GM18909 (cell line): ENCODE data around the gene TRIM45.
"Not testable (repeated sequence)": the region's sequence is repeated elsewhere in the genome, so short reads cannot be mapped to it uniquely, and the experiment has no call there.

Source experiments
- ATAC-seq: cut with Tn5 transposase; IDR thresholded peaks from one replicate; pipeline ENCODE4 v1.9.1; 2021; ENCODE audit warnings: mild to moderate bottlenecking; ENCODE audit not compliant: unreplicated experiment, poor library complexity

The TRIM45 gene

GRCh38 chr1:117136749-117137148 is 15.2 kb upstream of the TRIM45 start:
- no peak for ATAC-seq

DNA sequence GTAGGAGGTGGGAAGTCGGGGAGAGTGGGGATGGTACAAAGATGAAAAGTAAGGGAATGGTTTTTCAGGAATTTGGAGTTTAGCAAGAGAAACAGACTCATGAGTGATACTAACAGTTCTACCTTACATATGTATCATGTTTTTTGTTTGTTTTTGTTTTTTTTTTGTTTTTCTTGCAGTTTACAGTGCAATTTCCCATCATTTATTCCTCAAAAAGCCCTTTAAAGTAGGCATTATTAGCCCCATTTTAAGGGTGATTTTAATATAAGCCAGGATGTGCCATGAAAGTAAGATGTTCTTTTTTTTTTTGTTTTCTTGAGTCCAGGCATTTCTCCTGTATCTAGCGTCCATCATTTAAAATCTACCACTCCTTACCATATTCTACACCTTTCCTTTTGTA is 13.8 kb upstream of the TRIM45 start:
- no peak for ATAC-seq

GRCh38 chr1:117130526-117130925 is 9.0 kb upstream of the TRIM45 start:
- ATAC-seq, result no peak

- no peak for ATAC-seq
Measured at GRCh38 chr1:117128323-117129079, 7.0 kb upstream of the TRIM45 start.

DNA sequence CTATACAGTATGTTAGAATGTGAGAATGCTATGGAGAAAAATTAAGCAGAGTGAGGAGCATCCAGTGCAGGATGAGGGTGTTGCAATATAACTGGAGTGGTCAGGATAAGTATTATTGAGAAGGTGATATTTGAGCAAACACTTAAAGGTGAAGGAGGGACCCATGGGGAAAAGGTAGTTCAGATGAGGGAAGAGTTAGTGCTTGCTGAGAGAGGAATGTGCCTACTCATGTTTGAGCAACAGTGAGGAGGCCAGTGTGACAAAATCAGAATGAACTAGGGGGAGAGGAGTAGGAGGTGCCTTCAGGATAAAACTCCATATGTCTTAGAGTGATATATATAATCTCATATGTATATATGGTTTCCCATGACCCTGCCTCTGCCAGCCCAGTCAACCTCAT is 6.2 kb upstream of the TRIM45 start:
- ATAC-seq, result no peak

DNA sequence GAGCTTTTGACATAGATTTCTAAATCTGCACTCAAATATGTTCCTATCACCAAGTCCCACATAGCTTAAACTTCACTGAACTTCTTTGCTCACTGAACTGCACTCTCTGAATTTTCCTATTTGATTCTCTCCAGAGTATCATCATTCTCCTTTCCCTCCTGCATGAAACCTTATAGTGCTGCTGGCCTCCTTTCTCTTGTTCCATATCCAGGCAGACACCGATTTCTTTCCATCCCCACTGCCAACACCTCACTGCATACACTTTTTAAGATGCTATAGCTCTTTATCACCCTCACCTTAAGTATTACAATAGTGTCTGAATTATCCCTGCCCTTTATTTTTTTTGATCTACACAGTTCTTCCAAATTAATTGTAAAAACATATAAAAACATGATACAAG is 3.1 kb upstream of the TRIM45 start:
- ATAC-seq, result no peak

DNA sequence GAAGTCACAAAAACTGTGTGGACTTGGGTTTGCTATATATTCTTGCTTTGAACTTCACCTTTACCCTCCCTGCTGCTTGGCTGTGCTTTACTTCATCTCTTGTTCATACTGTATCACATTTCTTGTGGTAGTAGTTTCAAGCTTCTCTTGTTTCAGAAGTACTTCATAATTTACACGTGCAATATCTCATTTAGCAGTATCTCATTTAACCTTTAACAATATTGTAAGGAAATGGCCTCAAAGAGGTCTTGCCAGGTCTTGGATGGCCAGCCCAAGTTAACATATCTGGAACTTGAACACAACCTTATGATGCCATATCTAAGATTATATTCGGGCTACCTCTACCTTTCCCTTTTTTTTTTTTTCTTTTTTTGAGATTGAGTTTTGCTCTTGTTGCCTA is 1.7 kb upstream of the TRIM45 start:
- ATAC-seq, result no peak

DNA sequence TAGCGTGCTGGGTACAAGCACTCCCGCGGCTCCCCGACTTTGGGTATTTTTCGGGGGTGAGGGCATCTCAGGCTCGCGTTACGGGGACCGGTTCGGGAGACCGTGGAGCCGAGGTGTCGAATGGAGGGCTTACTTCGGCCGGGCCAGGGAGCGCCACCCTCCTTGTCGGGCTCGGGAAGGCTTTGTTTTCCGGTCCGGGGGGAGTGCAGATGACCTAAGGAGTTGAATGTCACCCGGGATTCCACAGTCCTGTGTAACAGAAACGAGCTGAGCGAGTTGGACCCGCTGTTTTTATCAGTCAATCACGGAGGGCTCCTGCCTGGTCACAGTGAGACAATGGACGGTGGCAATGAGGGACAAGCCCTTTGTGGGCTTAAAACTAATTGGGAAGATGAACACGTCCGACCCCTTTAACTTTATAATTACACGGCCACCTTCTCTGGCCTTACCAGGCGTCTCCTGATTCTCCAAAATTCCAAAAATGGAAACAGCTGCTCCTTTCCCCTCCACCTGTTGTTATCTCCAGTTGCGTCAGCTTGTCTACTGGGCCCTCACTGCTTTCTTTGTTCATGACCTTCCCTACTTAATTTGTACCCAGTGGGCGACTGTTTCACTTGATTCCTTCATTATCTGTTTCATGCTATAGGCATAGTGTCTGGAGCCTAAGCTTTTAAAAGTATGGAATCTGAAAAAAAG is 929 bp upstream of the TRIM45 start:
- ATAC-seq, result no peak

GRCh38 chr1:117120774-117121588 is 568 bp downstream of the TRIM45 start:
- ATAC-seq, result no peak

DNA sequence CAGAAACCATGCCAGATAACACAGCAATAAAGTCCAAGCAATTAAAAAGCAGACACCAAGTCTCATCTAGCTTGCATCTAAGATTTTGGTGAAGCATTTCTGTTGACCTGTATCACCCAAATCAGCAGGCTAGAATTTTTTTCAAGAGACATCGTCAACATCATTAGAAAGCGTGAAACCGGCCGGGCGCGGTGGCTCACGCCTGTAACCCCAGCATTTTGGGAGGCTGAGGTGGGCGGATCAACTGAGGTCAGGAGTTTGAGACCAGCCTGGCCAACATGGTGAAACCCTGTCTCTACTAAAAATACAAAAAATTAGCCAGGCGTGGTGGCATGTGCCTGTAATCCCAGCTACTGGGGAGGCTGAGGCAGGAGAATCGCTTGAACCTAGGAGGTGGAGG is 2.4 kb downstream of the TRIM45 start:
- ATAC-seq, result not testable (repeated sequence)

- ATAC-seq, result no peak
Measured at GRCh38 chr1:117118137-117118536, 3.4 kb downstream of the TRIM45 start.

- ATAC-seq, result no peak
Measured at GRCh38 chr1:117117697-117118096, 3.9 kb downstream of the TRIM45 start.

DNA sequence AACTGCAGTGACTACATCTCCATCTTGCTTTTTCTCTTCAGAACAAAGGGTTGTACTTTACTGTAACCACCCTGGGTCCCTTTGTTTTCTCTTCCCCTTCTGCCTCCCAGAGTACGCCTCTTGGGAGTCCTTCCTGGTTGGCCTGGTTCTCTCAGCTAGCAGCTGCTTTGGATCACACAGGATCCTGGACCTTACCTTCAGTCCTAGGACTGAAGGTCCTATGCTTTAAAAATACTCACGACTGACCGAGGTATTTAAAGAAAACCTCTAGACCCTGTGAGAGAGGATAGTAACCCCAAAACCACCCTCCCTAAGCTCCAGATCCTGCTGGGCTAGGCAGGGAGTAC is 4.8 kb downstream of the TRIM45 start:
- no peak for ATAC-seq

DNA sequence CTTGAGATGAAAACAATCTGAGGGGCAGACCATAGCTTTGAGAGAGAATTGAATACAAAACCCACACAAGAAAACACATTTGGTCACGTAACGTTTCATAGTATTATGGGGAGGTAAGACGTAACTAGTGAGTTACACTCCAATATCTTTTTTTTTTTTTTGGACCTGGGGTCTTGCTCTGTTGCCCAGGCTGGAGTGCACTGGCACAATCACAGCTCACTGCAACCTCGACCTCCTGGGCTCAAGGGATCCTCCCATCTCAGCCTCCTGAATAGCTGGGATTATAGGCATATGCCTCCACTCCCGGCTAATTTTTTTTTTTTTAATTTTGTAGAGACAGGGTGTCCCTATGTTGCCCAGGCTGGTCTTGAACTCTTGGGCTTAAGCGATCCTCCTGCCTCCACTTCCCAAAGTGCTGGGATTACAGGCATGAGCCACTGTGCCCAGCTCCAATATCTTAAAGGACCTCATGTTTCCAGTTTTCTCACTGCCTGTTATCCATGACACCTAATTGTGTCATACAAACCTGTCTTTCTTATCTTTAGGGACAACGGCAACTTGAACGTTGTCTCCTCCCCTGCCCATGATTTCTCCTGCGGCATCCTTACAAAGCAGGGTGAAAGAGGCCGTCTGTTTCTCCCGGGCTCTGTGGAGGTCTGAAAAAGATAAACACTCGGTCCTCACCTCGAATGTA is 5.3 kb downstream of the TRIM45 start:
- no peak for ATAC-seq

DNA sequence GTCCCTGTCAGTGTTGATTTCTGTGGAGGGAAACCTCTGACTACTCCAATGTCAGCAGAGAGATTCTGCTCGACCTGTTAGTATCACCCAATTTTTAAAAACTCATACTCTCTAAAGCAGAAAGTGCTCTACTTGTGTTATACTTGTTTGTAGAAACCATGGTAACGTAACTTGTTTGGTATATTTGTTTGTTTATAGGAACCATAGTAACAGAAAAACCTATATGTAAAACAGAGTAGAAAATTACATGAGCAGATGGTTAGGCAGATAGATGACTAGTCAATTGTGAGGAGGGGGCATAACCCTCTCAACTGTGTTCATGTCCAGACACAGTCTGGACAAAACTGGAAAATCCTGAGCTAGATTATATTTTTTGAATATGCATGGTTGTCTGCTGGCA is 6.7 kb downstream of the TRIM45 start:
- ATAC-seq, result no peak

GRCh38 chr1:117113199-117113598 is 8.3 kb downstream of the TRIM45 start:
- no peak for ATAC-seq

- no peak for ATAC-seq
Measured at GRCh38 chr1:117112047-117112717, 9.4 kb downstream of the TRIM45 start.

DNA sequence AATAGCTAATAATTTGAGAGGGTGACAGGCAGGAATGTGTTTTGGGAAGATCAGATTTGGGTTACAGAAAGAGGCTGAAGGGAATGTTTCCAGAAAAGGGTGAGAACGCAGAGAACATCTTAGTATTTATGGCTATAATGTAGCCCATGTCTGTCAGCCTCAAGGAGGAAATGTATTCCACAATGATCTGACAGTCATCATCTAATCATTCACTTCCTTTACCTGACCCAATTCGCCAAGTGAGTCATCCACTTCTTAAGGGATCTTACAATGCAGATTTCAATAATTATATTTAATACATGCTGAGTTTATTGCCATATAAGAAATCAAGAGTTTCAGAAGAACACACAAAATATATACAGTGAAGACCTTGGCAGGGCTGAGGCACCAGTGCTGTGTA is 10.8 kb downstream of the TRIM45 start:
- ATAC-seq, result no peak

DNA sequence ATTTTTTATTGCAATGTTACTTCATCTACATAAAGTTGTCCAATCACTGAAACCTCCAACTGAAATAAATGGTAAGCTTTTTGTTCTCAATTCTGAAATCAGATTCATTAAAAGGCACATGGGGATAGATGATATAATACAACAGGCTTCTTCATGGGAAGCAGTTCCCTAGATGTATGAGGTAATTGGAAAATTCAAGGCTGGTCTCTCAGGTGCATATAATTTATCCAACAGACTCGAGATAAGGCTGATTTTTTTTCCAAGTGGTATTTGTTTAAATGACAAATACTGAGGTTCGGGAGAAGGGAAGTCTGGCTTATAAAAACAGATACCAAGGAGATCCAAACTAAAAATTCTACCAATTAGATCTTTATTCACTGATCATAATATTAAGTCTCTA is 14.2 kb downstream of the TRIM45 start:
- ATAC-seq, result no peak

GRCh38 chr1:117106478-117106877 is 15.1 kb downstream of the TRIM45 start:
- no peak for ATAC-seq
